HG03457 (cell line): ENCODE measurements around the gene ARNT2.
"Not testable (repeated sequence)": the region's sequence is repeated elsewhere in the genome, so short reads cannot be mapped to it uniquely, and the experiment has no call there.

Source experiments
- ATAC-seq: cut with Tn5 transposase; IDR thresholded peaks from one replicate; pipeline ENCODE4 v1.9.1; 2021; ENCODE audit warnings: moderate number of reproducible peaks; ENCODE audit not compliant: unreplicated experiment

ARNT2 gene

GRCh38 chr15:80509800-80510199, 105.6 kb downstream of the ARNT2 start:
- no peak for ATAC-seq

- ATAC-seq: not testable (repeated sequence)
These were observed 106.8 kb downstream of the ARNT2 start for GRCh38 chr15:80510985-80511384.

DNA sequence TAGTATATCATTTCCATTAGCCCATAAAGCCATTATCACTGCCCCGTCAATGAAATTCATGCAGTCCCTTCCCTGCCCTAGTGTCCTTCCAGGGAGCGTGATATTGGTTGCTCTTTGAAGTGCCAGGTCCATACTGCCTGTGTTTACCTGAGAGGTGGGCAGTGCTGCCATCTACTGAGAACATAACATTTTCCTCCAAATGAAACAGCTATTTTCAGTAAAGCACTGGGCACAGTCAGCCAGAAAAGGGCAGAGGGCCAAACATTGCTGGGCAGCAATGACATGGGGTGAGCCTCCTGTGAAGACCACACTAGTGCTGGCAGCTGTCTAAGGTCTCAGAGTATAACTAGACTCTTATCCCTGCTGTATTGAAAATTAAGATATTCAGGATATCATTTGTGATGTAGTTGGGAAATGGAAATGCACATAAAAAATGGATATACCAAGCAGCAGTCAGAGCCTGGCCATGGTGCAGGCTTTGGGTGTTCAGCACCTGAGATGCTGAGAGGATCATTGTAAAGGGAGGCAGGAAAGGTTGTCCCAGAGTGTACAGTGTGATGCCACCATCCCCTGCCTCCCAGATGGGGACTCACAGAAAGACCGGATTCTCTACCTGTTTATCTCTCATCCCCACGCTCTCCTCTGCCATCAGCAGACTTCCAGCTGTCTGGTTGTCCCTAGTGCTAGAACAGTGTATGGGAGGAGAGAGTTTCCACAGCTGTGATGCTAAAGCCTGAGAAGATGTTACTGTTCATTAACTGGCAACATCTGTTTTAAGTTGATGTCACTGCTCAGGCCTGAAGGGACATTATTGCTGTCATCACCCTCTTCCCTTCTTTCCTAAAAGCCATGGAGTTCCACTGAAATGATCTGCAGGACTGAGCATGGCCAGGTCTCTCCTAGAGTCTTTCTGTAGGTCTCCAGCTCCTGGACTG, 108.8 kb downstream of the ARNT2 start:
- no peak for ATAC-seq

DNA sequence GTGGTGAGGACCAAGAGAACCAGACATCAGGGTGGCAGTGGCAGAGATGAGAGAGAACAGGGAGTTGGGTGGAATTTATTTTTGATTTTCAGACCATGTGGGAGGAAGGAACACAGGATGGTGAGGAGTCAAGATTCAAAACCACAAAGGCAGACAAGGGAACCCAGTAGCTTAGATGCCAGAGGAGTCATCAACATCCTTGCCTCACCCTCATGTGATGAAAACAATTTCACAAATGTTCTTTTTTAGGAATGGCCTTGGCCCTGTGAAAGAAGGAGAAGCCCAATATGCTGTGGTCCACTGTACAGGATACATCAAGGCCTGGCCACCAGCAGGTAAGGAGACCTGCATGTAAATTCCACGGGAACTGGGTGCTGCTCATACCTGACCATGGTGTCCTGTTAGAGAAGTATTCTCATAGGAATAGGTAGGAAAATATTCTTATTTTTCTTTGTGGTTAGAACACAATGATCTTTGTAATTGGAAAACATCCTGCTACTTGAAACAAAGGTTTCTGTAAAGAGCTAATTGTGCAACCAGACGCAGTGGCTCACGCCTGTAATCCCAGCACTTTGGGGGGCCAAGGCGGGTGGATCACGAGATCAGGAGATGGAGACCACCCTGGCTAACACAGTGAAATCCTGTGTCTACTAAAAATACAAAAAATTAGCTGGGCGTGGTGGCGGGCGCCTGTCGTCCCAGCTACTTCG, 110.0 kb downstream of the ARNT2 start:
- no peak for ATAC-seq

- ATAC-seq: no peak
These were observed 113.1 kb downstream of the ARNT2 start for GRCh38 chr15:80517290-80517689.

DNA sequence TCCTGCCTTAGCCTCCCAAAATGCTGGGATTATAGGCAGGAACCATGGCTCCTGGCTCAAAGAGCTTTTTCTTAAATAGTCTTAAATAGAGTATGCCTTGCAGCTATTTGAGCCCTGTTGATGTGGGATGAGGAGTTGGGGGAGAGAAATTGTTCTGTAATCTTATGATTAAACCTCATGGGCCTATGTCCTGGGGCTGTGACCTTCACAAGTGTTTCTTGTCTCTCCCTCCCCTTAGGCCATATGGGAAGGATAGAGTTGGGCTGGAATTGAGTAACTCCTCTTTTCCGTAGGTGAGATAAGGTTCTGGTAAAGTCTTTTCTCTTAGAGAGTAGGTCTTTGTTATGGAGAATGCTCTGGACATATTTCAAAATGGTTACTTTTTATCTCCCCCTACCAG, 114.3 kb downstream of the ARNT2 start:
- no peak for ATAC-seq

DNA sequence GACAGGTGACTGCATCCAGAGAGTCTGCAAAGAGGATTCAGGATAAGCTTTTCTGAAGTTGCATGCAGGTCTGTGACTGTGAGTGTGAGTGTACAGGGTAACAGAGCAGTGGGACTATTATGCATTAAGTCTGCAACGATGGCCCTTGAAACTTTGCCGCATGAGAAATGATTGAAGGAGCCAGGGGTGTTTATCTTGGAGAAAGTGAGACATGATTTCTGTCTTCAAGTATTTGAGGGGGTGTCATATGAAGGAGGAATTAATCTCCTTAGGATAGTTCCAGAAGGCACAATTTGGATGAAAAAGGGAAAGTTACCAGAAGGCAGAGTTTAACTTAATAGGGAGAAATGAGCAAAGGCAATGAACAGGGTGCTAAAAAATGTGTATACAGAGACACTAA, 119.6 kb downstream of the ARNT2 start:
- ATAC-seq: no peak

- ATAC-seq: no peak
These were observed 121.7 kb downstream of the ARNT2 start for GRCh38 chr15:80525853-80526252.

DNA sequence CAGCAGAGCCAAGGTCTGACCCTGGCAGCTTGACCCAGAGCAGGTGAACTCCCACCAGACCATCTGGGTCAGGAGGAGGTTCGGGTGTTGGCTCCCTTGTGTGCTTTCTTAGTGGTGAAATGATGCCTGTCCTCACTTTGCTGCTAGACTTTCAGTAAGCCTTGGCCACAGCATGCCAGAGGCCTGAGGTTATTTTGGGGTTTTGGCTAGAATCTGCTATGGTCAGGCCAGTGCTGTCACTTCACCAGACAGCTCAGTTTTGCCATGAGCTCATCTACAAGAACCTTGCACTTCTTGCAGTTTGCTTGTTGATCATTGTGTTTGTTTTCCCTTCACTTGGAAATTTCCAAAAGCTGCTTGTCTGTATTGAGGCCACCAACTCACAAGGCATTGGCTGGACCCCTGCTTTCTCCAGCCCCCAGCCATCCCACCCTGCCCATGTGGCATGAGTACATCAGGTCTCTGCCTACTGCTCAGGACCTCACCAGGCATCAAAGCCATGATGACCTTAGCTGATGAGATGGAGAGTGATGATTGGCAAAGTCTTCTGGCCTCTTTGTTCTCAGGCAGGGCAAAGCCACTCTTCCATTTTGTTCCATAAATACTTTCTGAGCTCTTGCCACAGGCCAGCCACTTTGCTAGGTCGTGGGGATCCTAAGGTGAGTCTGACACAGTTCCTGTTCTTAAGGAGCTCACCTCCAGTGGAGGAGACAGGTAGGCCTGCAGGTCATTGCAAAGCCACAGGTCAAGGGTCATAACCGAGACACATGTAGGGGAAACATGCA, 122.6 kb downstream of the ARNT2 start:
- ATAC-seq: no peak

- ATAC-seq: no peak
These were observed 123.2 kb downstream of the ARNT2 start for GRCh38 chr15:80527406-80527805.

- ATAC-seq: no peak
These were observed 123.8 kb downstream of the ARNT2 start for GRCh38 chr15:80527961-80528360.

DNA sequence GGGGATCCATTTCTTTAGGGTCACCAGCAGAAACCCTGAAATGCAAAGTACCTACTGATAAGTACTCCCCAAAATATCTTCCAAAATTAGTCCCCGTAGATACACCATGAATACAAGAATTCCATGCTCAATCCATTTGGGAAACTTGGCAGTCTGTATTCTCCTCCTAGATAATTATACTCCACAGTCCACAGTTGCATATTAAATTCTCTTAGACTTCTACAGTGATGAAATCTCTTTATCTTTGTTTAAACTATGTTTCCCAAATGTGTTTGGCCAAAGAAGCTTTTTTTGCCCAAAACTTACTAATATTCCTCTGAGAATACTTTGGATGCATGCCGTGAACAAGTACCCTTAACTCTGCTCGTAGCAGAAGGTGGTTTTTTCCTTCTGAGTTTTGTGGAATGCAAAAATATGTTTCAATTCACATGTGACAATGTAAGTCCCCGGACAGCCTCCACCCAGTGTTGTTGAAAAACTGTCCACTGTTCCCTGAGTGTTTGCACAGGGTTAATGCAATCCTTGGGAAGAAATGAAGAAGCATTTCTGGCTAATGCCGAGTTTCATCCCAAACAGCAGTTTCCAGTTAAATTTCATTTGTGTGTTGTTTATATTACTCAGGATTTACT, 126.7 kb downstream of the ARNT2 start:
- ATAC-seq: no peak

DNA sequence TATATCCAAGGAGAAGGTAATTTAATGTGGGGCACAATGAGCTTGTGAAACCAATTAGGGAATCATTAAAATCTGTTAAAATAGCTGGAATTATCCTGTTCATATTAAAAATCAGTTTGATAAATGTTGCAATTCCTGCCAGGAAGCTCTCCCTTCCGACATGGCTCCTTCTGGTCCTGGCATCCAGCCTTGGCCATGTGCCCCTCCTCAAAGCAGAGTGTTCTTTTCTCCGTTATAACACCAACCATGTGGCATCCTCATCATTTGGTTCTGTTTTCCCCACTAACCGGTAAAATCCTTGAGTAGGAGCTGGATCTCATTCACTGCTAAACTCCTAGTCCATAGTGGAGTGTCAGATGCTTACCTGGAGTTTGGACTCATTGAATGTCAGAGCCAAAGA, 127.2 kb downstream of the ARNT2 start:
- no peak for ATAC-seq

GRCh38 chr15:80531796-80532195, 127.6 kb downstream of the ARNT2 start:
- ATAC-seq: no peak

DNA sequence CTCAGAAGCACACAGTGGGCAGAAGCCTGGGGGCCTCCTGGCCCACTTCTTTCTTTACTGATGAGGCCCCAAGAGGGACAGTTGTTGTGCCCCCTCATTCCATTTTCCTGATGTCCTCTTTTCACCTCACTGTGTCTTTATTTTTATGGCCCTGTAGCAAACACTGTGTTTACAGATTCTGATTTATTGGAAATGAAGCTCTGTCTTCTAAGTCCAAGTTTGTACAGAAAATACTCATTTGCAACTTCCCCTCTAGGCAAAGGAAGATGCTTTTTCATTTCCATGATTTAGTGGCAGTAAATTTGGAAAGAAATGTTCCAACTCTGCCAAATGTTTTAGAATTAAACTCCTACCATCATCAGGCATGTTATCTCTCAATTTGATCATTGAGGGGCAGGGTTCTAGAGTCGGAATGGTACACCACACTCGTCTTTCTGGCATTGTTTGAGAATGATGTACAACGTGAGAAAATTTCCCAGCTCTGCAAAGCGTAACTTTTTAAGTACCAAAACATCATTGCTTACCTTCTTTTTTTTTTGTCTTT, 129.7 kb downstream of the ARNT2 start:
- no peak for ATAC-seq

GRCh38 chr15:80536231-80536630, 132.0 kb downstream of the ARNT2 start:
- ATAC-seq: no peak

GRCh38 chr15:80536716-80537115, 132.5 kb downstream of the ARNT2 start:
- no peak for ATAC-seq

GRCh38 chr15:80545078-80545477, 140.9 kb downstream of the ARNT2 start:
- no peak for ATAC-seq

DNA sequence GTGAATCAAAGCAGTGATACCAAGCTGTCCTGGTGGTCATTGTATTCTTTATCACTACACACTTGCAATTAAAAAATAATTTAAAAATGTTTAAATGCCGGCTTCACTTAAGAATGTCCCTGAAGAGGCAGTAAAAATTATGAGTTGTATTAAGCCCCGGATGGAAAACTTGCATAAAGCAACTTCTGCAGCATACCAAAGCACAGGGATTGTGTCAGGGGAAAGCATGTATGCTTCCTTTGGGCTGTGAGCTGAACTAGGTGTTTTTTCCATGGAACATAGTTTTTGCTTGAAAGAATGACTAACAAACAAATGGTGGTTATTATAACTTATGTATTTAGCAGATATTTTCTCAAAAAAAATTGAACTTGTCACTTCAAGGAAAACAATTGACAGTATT, 143.1 kb downstream of the ARNT2 start:
- no peak for ATAC-seq

- no peak for ATAC-seq
These were observed 145.0 kb downstream of the ARNT2 start for GRCh38 chr15:80549191-80549590.

DNA sequence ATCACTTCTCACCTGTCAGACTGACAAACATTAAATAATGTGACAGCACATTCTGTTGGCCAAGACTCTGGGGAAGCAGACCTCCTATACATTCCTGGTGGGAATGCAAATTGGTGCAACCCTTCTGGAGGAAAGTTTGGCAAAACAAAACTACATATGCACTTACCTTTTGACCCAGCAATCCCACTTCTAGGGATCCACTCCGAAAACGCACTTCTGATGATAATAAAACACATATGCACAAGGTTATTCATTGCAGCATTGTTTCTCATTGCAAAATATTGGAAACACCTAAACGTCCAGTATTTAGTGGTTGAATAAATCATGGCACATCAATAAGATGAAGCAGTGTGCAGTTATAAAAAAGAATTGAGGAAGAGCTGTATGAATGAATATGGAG, 145.5 kb downstream of the ARNT2 start:
- no peak for ATAC-seq
